Natural killer cell (primary cell): ENCODE measurements around the gene KRTAP5-3. TPM values are rescaled to one million over a fixed set of nuclear protein-coding genes. Genes with fewer than 3 reads are reported as not detected.

Experiments
- ATAC-seq, 3 donors: fragments of 150-1000 bp in 2 of 3; fragments of 200-7000 bp in 1 of 3; cut with Tn5 transposase; 1 replicate in 1 of 3; 2 replicates in 2 of 3; pipeline ENCODE4 v1.10.0; 2021; ENCODE audit warnings: mild to moderate bottlenecking in 2 of 3, moderate library complexity in 2 of 3
- DNase-seq, 2 donors: peaks; one replicate each; pipeline versions ENCODE4 v3.0.0 to v3.0.0-alpha.2; 2013 to 2021; ENCODE audit warnings: mixed read lengths in 1 of 2
- H3K27ac ChIP-seq: one replicate; pipeline ENCODE4 v1.5.1; 2013; ENCODE audit warnings: mild to moderate bottlenecking, low read length
- H3K27me3 ChIP-seq: one replicate; pipeline ENCODE4 v1.6.1; 2013; ENCODE audit warnings: low read length; ENCODE audit not compliant: control insufficient read depth, insufficient read depth
- H3K36me3 ChIP-seq: one replicate; pipeline ENCODE4 v1.6.1; 2013; ENCODE audit warnings: low read length; ENCODE audit not compliant: control insufficient read depth, insufficient read depth
- H3K4me1 ChIP-seq: one replicate; pipeline ENCODE4 v1.6.1; 2013; ENCODE audit warnings: low read length; ENCODE audit not compliant: control insufficient read depth, insufficient read depth
- H3K4me3 ChIP-seq: one replicate; pipeline ENCODE4 v1.5.1; 2013; ENCODE audit warnings: low read length
- H3K9me3 ChIP-seq: one replicate; pipeline ENCODE4 v1.6.1; 2013; ENCODE audit warnings: low read length; ENCODE audit not compliant: control insufficient read depth, insufficient read depth
- H3K27ac Mint-ChIP-seq, 2 donors: one replicate each; pipeline ENCODE4 v1.8.0; 2022; ENCODE audit warnings: mild to moderate bottlenecking in 2 of 2, mixed read lengths in 2 of 2, moderate library complexity in 1 of 2
- H3K27me3 Mint-ChIP-seq, 2 donors: one replicate each; pipeline ENCODE4 v1.8.0; 2022; ENCODE audit warnings: low read depth in 2 of 2, mixed read lengths in 2 of 2
- H3K36me3 Mint-ChIP-seq: one replicate; pipeline ENCODE4 v1.8.0; 2022; ENCODE audit warnings: mixed read lengths
- H3K4me1 Mint-ChIP-seq, 2 donors: one replicate each; pipeline ENCODE4 v1.8.0; 2022; ENCODE audit warnings: mixed read lengths in 2 of 2
- H3K4me3 Mint-ChIP-seq: one replicate; pipeline ENCODE4 v1.8.0; 2022; ENCODE audit warnings: mild to moderate bottlenecking, moderate library complexity, mixed read lengths
- H3K9me3 Mint-ChIP-seq, 2 donors: one replicate each; pipeline ENCODE4 v1.8.0; 2022; ENCODE audit warnings: mixed read lengths in 2 of 2
- CTCF ChIP-seq: fragments of 200-600 bp; IDR thresholded peaks from one replicate; pipeline ENCODE4 v1.8.0; 2022; ENCODE audit warnings: antibody characterized with exemption
- WGBS: methylation state at CpG from one replicate; pipeline ENCODE4 v1.1.7; 2013; ENCODE audit warnings: missing lambda C conversion rate; ENCODE audit not compliant: insufficient coverage; 5-methylcytosine and 5-hydroxymethylcytosine counted together
- intact Hi-C: fragments of 100-400 bp; cut with micrococcal nuclease; formaldehyde crosslinking; loops from one replicate; pipeline ENCODE4 v1.14.2; 2022
- total RNA-seq, 4 donors: library from RNA; stranded (reverse); fragments of 120-200 nt in 1 of 4; gene quantifications; one replicate each; pipeline versions ENCODE4 v1.2.3 to v1.2.4, GENCODE V29; 2013 to 2022

KRTAP5-3 gene
- total RNA-seq, 3 donors from 2014 or later (not counting 1 experiment from before 2014, with no cell fraction given): not detected

- no peaks in the 10 kb centered on the region for H3K4me1 Mint-ChIP-seq
- H3K9me3 Mint-ChIP-seq: no peaks in the 10 kb centered on the region
- H3K4me3 ChIP-seq: no peak overlapping the region
- H3K27me3 Mint-ChIP-seq: peaks cover 13 to 15% of the 10 kb centered on the region in 2 donors
- WGBS: 56% methylated on average over 20 of the region's 20 CpGs
- intact Hi-C loops: no loop called here
- H3K27ac Mint-ChIP-seq: no peak overlapping the region
- peaks cover 7% of the 10 kb centered on the region for H3K27me3 ChIP-seq
- no peak overlapping the region for H3K27ac ChIP-seq
- H3K4me1 ChIP-seq: no peaks in the 10 kb centered on the region
- no peak for DNase-seq
- no peak for ATAC-seq
- no peak overlapping the region for H3K4me3 Mint-ChIP-seq
- TF ChIP-seq CTCF: no peak
- no peaks in the 10 kb centered on the region for H3K36me3 ChIP-seq
- no peaks in the 10 kb centered on the region for H3K36me3 Mint-ChIP-seq
- H3K9me3 ChIP-seq: no peaks in the 10 kb centered on the region
Observed at GRCh38 chr11:1644601-1645356, 36.5 kb upstream of the KRTAP5-3 start.

GRCh38 chr11:1643146-1643690 lies 35.0 kb upstream of the KRTAP5-3 start:
- no peak for TF ChIP-seq CTCF
- Mint-ChIP-seq H3K9me3 (no peaks in the 10 kb centered on the region), H3K36me3 (no peaks in the 10 kb centered on the region), H3K4me3 (no peak overlapping the region), H3K27me3 (peaks cover 14 to 19% of the 10 kb centered on the region in 2 donors), H3K27ac (no peak overlapping the region), H3K4me1 (no peaks in the 10 kb centered on the region)
- Histone ChIP-seq H3K27ac (no peak overlapping the region), H3K4me1 (no peaks in the 10 kb centered on the region), H3K27me3 (peaks cover 7% of the 10 kb centered on the region), H3K4me3 (no peak overlapping the region), H3K36me3 (no peaks in the 10 kb centered on the region), H3K9me3 (no peaks in the 10 kb centered on the region)
- ATAC-seq (no peak), DNase-seq (no peak)
- intact Hi-C loops: no loop called here
- 92% methylated on average over 18 of the region's 20 CpGs for WGBS

GRCh38 chr11:1642288-1643145 lies 34.3 kb upstream of the KRTAP5-3 start:
- no peak for TF ChIP-seq CTCF
- Mint-ChIP-seq H3K4me1 (no peaks in the 10 kb centered on the region), H3K4me3 (no peak overlapping the region), H3K27me3 (peaks cover 14 to 19% of the 10 kb centered on the region in 2 donors), H3K27ac (no peak overlapping the region), H3K36me3 (no peaks in the 10 kb centered on the region), H3K9me3 (no peaks in the 10 kb centered on the region)
- ATAC-seq (no peak), DNase-seq (no peak)
- Histone ChIP-seq H3K27ac (no peak overlapping the region), H3K27me3 (peaks cover 7% of the 10 kb centered on the region), H3K36me3 (no peaks in the 10 kb centered on the region), H3K4me1 (no peaks in the 10 kb centered on the region), H3K9me3 (no peaks in the 10 kb centered on the region), H3K4me3 (no peak overlapping the region)
- 82% methylated on average over 29 of the region's 29 CpGs for WGBS
- intact Hi-C loops: no loop called here
